ENCODE results near the gene ADGRA1. TPM values are rescaled to one million over a fixed set of nuclear protein-coding genes. Genes with fewer than 3 reads are reported as not detected.

ADGRA1 gene, protein sequence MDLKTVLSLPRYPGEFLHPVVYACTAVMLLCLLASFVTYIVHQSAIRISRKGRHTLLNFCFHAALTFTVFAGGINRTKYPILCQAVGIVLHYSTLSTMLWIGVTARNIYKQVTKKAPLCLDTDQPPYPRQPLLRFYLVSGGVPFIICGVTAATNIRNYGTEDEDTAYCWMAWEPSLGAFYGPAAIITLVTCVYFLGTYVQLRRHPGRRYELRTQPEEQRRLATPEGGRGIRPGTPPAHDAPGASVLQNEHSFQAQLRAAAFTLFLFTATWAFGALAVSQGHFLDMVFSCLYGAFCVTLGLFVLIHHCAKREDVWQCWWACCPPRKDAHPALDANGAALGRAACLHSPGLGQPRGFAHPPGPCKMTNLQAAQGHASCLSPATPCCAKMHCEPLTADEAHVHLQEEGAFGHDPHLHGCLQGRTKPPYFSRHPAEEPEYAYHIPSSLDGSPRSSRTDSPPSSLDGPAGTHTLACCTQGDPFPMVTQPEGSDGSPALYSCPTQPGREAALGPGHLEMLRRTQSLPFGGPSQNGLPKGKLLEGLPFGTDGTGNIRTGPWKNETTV
- total RNA-seq (2021; fragmentation: NEBNext Ultra II Directional; extraction: Animal tissue kit (Norgen Biotek cat#: 25700)) = 0.08 and 0.17 TPM in 2 replicates
- polyA plus RNA-seq (2011; rRNA removed) = 0.21 and 0.24 TPM in 2 replicates
- 0.18 TPM for polyA plus RNA-seq (2011; cell fraction: cytosol; rRNA removed)
- 0.19 TPM for polyA plus RNA-seq (2011; cell fraction: nucleus; rRNA removed)
- polyA plus RNA-seq (2012, experiment 1 of 2) = 0.14 to 0.27 TPM (median 0.23 TPM) in 4 replicates
- polyA plus RNA-seq (2012, experiment 2 of 2) = 0.13 TPM
- polyA plus RNA-seq (2013, experiment 1 of 2) = 0.06 TPM
- 0.09 TPM for polyA plus RNA-seq (2013, experiment 2 of 2)
- 0.07 and 0.09 TPM in 2 replicates for polyA minus RNA-seq (2011; rRNA and poly(A)+ RNA removed)
- 0.59 TPM for polyA minus RNA-seq (2011; cell fraction: cytosol; rRNA and poly(A)+ RNA removed)
- polyA minus RNA-seq (2011; cell fraction: nucleus; rRNA and poly(A)+ RNA removed) = 0.30 TPM
- long read RNA-seq, experiment 1 = 0 reads
- long read RNA-seq, experiment 2 = 0 reads

DNA sequence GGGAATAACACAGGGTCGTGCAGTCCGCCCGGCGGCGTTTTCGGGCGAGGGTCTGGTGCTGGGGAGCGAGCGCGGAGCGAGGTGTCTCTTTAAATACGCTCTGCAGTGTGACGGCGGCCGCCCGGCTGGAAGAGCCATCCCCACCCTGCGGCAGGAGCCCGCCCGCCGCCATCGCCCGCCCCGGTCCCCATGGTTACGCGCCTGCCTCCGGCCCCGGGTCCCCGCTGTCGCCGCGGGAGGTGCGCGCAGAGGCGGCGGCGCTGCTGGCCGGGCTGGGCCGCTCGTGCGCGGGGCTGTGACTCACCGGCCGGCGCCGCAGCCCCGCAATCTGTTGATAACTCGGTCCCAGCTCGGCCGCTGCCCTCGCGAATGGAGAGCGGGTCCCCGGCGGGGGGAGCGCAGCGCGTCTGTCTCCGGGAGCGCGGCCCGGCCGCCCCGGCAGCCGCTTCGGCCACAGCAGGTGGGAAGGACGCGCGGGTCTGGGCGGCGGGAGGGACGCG, at the start of gene ADGRA1:
ADGRA1 (plus strand) TSS at position 246 of the 500 bp plus-strand sequence. CDS start 986 bp downstream, outside the sequence.
- no peak within 1 kb of the TSS for H3K9ac ChIP-seq (replicated peaks in 1 of 4; ENCODE audit: extremely low read depth in 1 of 4, low read depth in 3 of 4, low read length in 3 of 4)
- no peaks in the 10 kb centered on the region; a peak in 4 of 7 replicates for H3K4me1 ChIP-seq (replicated peaks in 1 of 4; ENCODE audit: control insufficient read depth in 3 of 4, insufficient read depth in 4 of 4, low read length in 3 of 4)
- H2BK12ac ChIP-seq (ENCODE audit: low read depth, low read length) = no peak within 1 kb of the TSS
- no peak within 1 kb of the TSS for H3K56ac ChIP-seq (replicated peaks; ENCODE audit: insufficient read length, low read depth, low read length)
- ChIA-PET POLR2A (ENCODE audit: partially characterized antibody) (no interaction called here), CTCF (ENCODE audit: partially characterized antibody) (interaction anchor here (0.9 to 2.9 kb wide), 3 partner anchors 12 to 149 kb away, joined by 3 to 13 read pairs (median 5); no protein-coding TSS in a partner anchor)
- H3K79me2 ChIP-seq (ENCODE audit: control insufficient read depth in 1 of 2, insufficient read depth in 2 of 2, low read length in 2 of 2) = no peaks in the 10 kb centered on the region
- H2BK120ac ChIP-seq (replicated peaks; ENCODE audit: low read depth, low read length) = no peak within 1 kb of the TSS
- H2AK5ac ChIP-seq (ENCODE audit: low read depth, low read length) = no peak within 1 kb of the TSS
- peaks cover 9% of the 10 kb centered on the region; the same call in 1 of the 2 replicates for H3K23me2 ChIP-seq (ENCODE audit: low read depth, low read length)
- no peak within 1 kb of the TSS for H2BK5ac ChIP-seq (ENCODE audit: low read depth, low read length)
- H2AFZ ChIP-seq (ENCODE audit: low read length) = no peak within 1 kb of the TSS
- H4K8ac ChIP-seq (ENCODE audit: extremely low read depth, insufficient read depth, low read length) = no peak within 1 kb of the TSS; the same call in 1 of the 2 replicates
- H4K5ac ChIP-seq (ENCODE audit: insufficient read length, low read depth, low read length) = no peak within 1 kb of the TSS
- peak within 1 kb of the TSS; percentile 50 to 83 for H3K4me2 ChIP-seq (ENCODE audit: insufficient read depth in 1 of 2, low read depth in 2 of 2, low read length in 2 of 2)
- FAIRE-seq (no peak), DNase-seq (ENCODE audit: low read depth in 1 of 2, low spot score in 2 of 2) (no peak)
- H3K79me1 ChIP-seq (ENCODE audit: low read depth, low read length) = no peaks in the 10 kb centered on the region
- H3K36me3 ChIP-seq (ENCODE audit: control insufficient read depth in 2 of 4, insufficient read depth in 4 of 4, low read length in 3 of 4) = no peaks in the 10 kb centered on the region
- no peaks in the 10 kb centered on the region for H3K9me3 ChIP-seq (ENCODE audit: insufficient read depth in 2 of 2, low read depth in 1 of 2, low read length in 1 of 2)
- no peak within 1 kb of the TSS; the same call in 1 of the 2 replicates for H3K18ac ChIP-seq (ENCODE audit: extremely low read depth, low read length)
- no peak within 1 kb of the TSS for H2BK20ac ChIP-seq (ENCODE audit: low read length)
- H3K4ac ChIP-seq (replicated peaks; ENCODE audit: insufficient read length, low read depth, low read length) = no peak within 1 kb of the TSS
- peaks cover 26 to 46% (median 43%) of the 10 kb centered on the region in 4 experiments for H3K27me3 ChIP-seq (replicated peaks in 1 of 4; ENCODE audit: control insufficient read depth in 3 of 4, extremely low read depth in 1 of 4, insufficient read depth in 3 of 4, low read length in 3 of 4)
- no peak within 1 kb of the TSS for H3K27ac ChIP-seq (ENCODE audit: low read depth, low read length)
- H3K23ac ChIP-seq (ENCODE audit: insufficient read length) = no peak within 1 kb of the TSS
- no peak within 1 kb of the TSS for H3K14ac ChIP-seq (ENCODE audit: insufficient read length)
- H3K4me3 ChIP-seq (ENCODE audit: extremely low read depth in 1 of 4, insufficient read depth in 2 of 4, low read depth in 3 of 4, low read length in 4 of 4) = peak within 1 kb of the TSS; percentile 31 to 72 (median 36)
- no peak within 1 kb of the TSS for H4K91ac ChIP-seq (replicated peaks; ENCODE audit: insufficient read length, low read length)
- 9% methylated on average over 33 of the region's 72 CpGs; no CpG with 5 or more reads in 1 of the 2 experiments for WGBS, 2 experiments (ENCODE audit: extremely low coverage in 1 of 2, insufficient coverage in 1 of 2, insufficient read length in 1 of 2, insufficient replicate concordance in 2 of 2, low coverage in 1 of 2, low lambda C conversion rate in 2 of 2, missing lambda C conversion rate in 1 of 2)
- H2BK15ac ChIP-seq (ENCODE audit: low read length) = no peak within 1 kb of the TSS
- H4K20me1 ChIP-seq (replicated peaks in 1 of 2; ENCODE audit: control insufficient read depth in 1 of 2, insufficient read depth in 2 of 2, low read length in 2 of 2) = peaks cover 4% of the 10 kb centered on the region in 2 experiments
- TF ChIP-seq SRF (IDR thresholded peaks at IDR 0.05; ENCODE audit: low read depth, low read length) (no peak), JUN (IDR thresholded peaks at IDR 0.05; ENCODE audit: low read depth, low read length) (no peak), TAF7 (optimal IDR thresholded peaks at IDR 0.05; ENCODE audit: borderline replicate concordance, low read depth, low read length) (no peak), TAF1 (IDR thresholded peaks at IDR 0.05; ENCODE audit: low read depth, low read length) (no peak), JUND (IDR thresholded peaks at IDR 0.05; ENCODE audit: low read length) (peak; percentile 7; the same call in 1 of the 2 replicates), BCL11A (IDR thresholded peaks at IDR 0.05; ENCODE audit: low read depth in 2 of 2, low read length in 2 of 2) (no peak), EZH2 (IDR thresholded peaks at IDR 0.05; ENCODE audit: low read depth, low read length, severe bottlenecking) (peak; percentile 65), CBX5 (IDR thresholded peaks at IDR 0.05; ENCODE audit: low read depth, low read length) (no peak)
- TF ChIP-seq, protein P1, sequence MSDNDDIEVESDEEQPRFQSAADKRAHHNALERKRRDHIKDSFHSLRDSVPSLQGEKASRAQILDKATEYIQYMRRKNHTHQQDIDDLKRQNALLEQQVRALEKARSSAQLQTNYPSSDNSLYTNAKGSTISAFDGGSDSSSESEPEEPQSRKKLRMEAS (IDR thresholded peaks at IDR 0.05) = no peak
